IMR-90 (cell line): Measurements from ENCODE around the gene NOS1. TPM values are rescaled to one million over a fixed set of nuclear protein-coding genes. Genes with fewer than 3 reads are reported as not detected.

Experiments used
- ATAC-seq: fragments of 200-7000 bp; cut with Tn5 transposase; 2 replicates; pipeline ENCODE4 v1.9.1; 2020; ENCODE audit warnings: low read depth, mild to moderate bottlenecking, moderate library complexity
- BruUV-seq: library from RNA; stranded (reverse); fragments of 400-500 nt; replicated peaks from 2 replicates; lab custom pipeline; 2021; lab: Mats Ljungman, UMichigan
- CTCF ChIA-PET: fragments of 300-600 bp; formaldehyde crosslinking; extraction: SDS; loops from one replicate; lab custom pipeline; 2021; ENCODE audit warnings: antibody characterized with exemption; lab: Yijun Ruan, JAX
- POLR2A ChIA-PET: fragments of 300-600 bp; sonication (Branson Sonifier 250); formaldehyde crosslinking; loops from one replicate; lab custom pipeline; 2022; ENCODE audit warnings: antibody characterized with exemption; ENCODE audit not compliant: unreplicated experiment; lab: Charles Lee
- DNase-seq: peaks from one replicate; pipeline ENCODE4 v3.0.0; 2013
- H2AFZ ChIP-seq: replicated peaks from 2 replicates; pipeline ENCODE3; 2013; ENCODE audit warnings: low read length, mild to moderate bottlenecking; ENCODE audit not compliant: poor library complexity
- H2AK5ac ChIP-seq: 2 replicates; pipeline ENCODE4 v1.6.1; 2013; ENCODE audit warnings: low read depth, low read length, inconsistent platforms
- H2AK9ac ChIP-seq: replicated peaks from 2 replicates; pipeline ENCODE3; 2013; ENCODE audit warnings: mild to moderate bottlenecking, low read depth, low read length, moderate library complexity; ENCODE audit not compliant: poor library complexity
- H2BK120ac ChIP-seq: 2 replicates; pipeline ENCODE4 v1.6.1; 2013; ENCODE audit warnings: low read depth, low read length, inconsistent platforms
- H2BK15ac ChIP-seq: 3 replicates; pipeline ENCODE4 v1.6.1; 2013; ENCODE audit warnings: low read depth, low read length, inconsistent platforms
- H2BK20ac ChIP-seq: 2 replicates; pipeline ENCODE4 v1.6.1; 2013; ENCODE audit warnings: low read depth, mild to moderate bottlenecking, inconsistent platforms, low read length, moderate library complexity
- H2BK5ac ChIP-seq: 2 replicates; pipeline ENCODE4 v1.6.1; 2013; ENCODE audit warnings: mild to moderate bottlenecking, low read depth, low read length, inconsistent platforms; ENCODE audit not compliant: poor library complexity, severe bottlenecking
- H3K14ac ChIP-seq: replicated peaks from 2 replicates; pipeline ENCODE4 v1.6.1; 2013; ENCODE audit warnings: low read depth, low read length, inconsistent platforms
- H3K18ac ChIP-seq: 2 replicates; pipeline ENCODE4 v1.6.1; 2013; ENCODE audit warnings: low read depth, low read length, control low read depth
- H3K23ac ChIP-seq: 2 replicates; pipeline ENCODE4 v1.6.1; 2013; ENCODE audit warnings: low read depth, low read length, inconsistent platforms
- H3K27ac ChIP-seq: 2 replicates; pipeline ENCODE4 v1.5.1; 2013; ENCODE audit warnings: mild to moderate bottlenecking, control low read depth, low read length; ENCODE audit not compliant: insufficient read depth
- H3K27me3 ChIP-seq: 2 replicates; pipeline ENCODE4 v1.6.1; 2013; ENCODE audit warnings: low read length; ENCODE audit not compliant: control insufficient read depth, insufficient read depth
- H3K36me3 ChIP-seq: 2 replicates; pipeline ENCODE4 v1.6.1; 2013; ENCODE audit warnings: low read length, mixed read lengths; ENCODE audit not compliant: control insufficient read depth, insufficient read depth
- H3K4ac ChIP-seq: 2 replicates; pipeline ENCODE4 v1.6.1; 2013; ENCODE audit warnings: low read depth, low read length, inconsistent platforms
- H3K4me1 ChIP-seq: 2 replicates; pipeline ENCODE4 v1.6.1; 2013; ENCODE audit warnings: low read length, mixed read lengths; ENCODE audit not compliant: control insufficient read depth, insufficient read depth
- H3K4me2 ChIP-seq: 2 replicates; pipeline ENCODE4 v1.6.1; 2013; ENCODE audit warnings: low read depth, mild to moderate bottlenecking, control low read depth, low read length, moderate library complexity
- H3K4me3 ChIP-seq: 2 replicates; pipeline ENCODE4 v1.5.1; 2013; ENCODE audit warnings: low read depth, mild to moderate bottlenecking, control low read depth, low read length, moderate library complexity; ENCODE audit not compliant: insufficient read depth
- H3K56ac ChIP-seq: 2 replicates; pipeline ENCODE4 v1.6.1; 2013; ENCODE audit warnings: low read length, inconsistent platforms; ENCODE audit not compliant: insufficient read depth; ENCODE audit errors: extremely low read depth
- H3K79me1 ChIP-seq, 2 experiments: 2 replicates each; pipeline ENCODE4 v1.6.1; 2013; ENCODE audit warnings: low read length in 2 of 2, inconsistent platforms in 1 of 2, low read depth in 1 of 2
- H3K9ac ChIP-seq: 2 replicates; pipeline ENCODE4 v1.6.1; 2013; ENCODE audit warnings: low read depth, low read length, control low read depth
- H3K9me1 ChIP-seq: 2 replicates; pipeline ENCODE4 v1.6.1; 2013; ENCODE audit warnings: low read length, inconsistent platforms; ENCODE audit not compliant: insufficient read depth
- H3K9me3 ChIP-seq: 2 replicates; pipeline ENCODE4 v1.6.1; 2013; ENCODE audit warnings: low read length; ENCODE audit not compliant: control insufficient read depth, insufficient read depth
- H4K20me1 ChIP-seq: 2 replicates; pipeline ENCODE4 v1.6.1; 2013; ENCODE audit warnings: low read length, inconsistent platforms; ENCODE audit not compliant: insufficient read depth
- H4K5ac ChIP-seq: 2 replicates; pipeline ENCODE4 v1.6.1; 2013; ENCODE audit warnings: mild to moderate bottlenecking, low read depth, low read length, control low read depth
- H4K8ac ChIP-seq, 2 experiments: 2 replicates each; pipeline ENCODE4 v1.6.1; 2013; ENCODE audit warnings: low read depth in 2 of 2, low read length in 2 of 2, control low read depth in 1 of 2, inconsistent platforms in 1 of 2
- H4K91ac ChIP-seq: 2 replicates; pipeline ENCODE4 v1.6.1; 2013; ENCODE audit warnings: low read depth, low read length, inconsistent platforms; ENCODE audit not compliant: insufficient read depth
- BHLHE40 ChIP-seq: fragments of 150-350 bp; IDR thresholded peaks from 2 replicates; pipeline ENCODE4 v1.6.1; 2016; ENCODE audit warnings: mild to moderate bottlenecking, low read depth, low read length
- CHD1 ChIP-seq: IDR thresholded peaks from 2 replicates; pipeline ENCODE4 v1.6.1; 2012; ENCODE audit warnings: low read depth, low read length, improper control_type of control experiment
- ELK1 ChIP-seq: fragments of 150-350 bp; IDR thresholded peaks from 2 replicates; pipeline ENCODE4 v1.6.1; 2016; ENCODE audit warnings: low read depth, mild to moderate bottlenecking, low read length, moderate library complexity, borderline replicate concordance
- MAFK ChIP-seq: IDR thresholded peaks from 2 replicates; pipeline ENCODE4 v1.6.1; 2012; ENCODE audit warnings: low read depth, low read length, improper control_type of control experiment
- MAZ ChIP-seq: IDR thresholded peaks from 2 replicates; pipeline ENCODE4 v1.6.1; 2012; ENCODE audit warnings: low read depth, mild to moderate bottlenecking, low read length, improper control_type of control experiment, moderate library complexity, borderline replicate concordance
- MXI1 ChIP-seq: IDR thresholded peaks from 2 replicates; pipeline ENCODE4 v1.6.1; 2012; ENCODE audit warnings: low read depth, mild to moderate bottlenecking, low read length, moderate library complexity, borderline replicate concordance
- NFE2L2 ChIP-seq: fragments of 150-350 bp; IDR thresholded peaks from 2 replicates; pipeline ENCODE4 v1.6.1; 2016; ENCODE audit warnings: low read depth, mild to moderate bottlenecking, low read length
- RAD21 ChIP-seq: IDR thresholded peaks from 2 replicates; pipeline ENCODE4 v1.6.1; 2012; ENCODE audit warnings: low read length, improper control_type of control experiment
- WGBS, 2 experiments: methylation state at CpG; one replicate each; pipeline versions ENCODE4 v1.1.5 to v1.1.7; 2013; ENCODE audit warnings: missing lambda C conversion rate in 2 of 2; ENCODE audit not compliant: insufficient read length in 1 of 2; ENCODE audit errors: extremely low coverage in 2 of 2; 5-methylcytosine and 5-hydroxymethylcytosine counted together
- dilution Hi-C: fragments of 300-500 bp; cut with HindIII; formaldehyde crosslinking; loops from one replicate; pipeline ENCODE4 v1.14.3; 2018; ENCODE audit warnings: low sequenced_read_pairs; ENCODE audit not compliant: unreplicated experiment
- in situ Hi-C: fragments of 300-500 bp; cut with MboI; formaldehyde crosslinking; loops from 3 replicates; pipeline ENCODE4 v1.14.3; 2019; ENCODE audit warnings: low sequenced_read_pairs, inconsistent platforms, mixed read lengths
- intact Hi-C: fragments of 100-400 bp; cut with micrococcal nuclease; formaldehyde crosslinking; loops from 2 replicates; pipeline ENCODE4 v1.10.0; 2022
- polyA plus RNA-seq, 3 experiments: library from polyadenylated mRNA; depleted of rRNA; stranded (reverse); fragments of >200 nt; gene quantifications; 2 replicates each; pipeline ENCODE4 v1.2.3, GENCODE V29; 2012; ENCODE audit warnings: low replicate concordance in 1 of 3
- total RNA-seq: library from RNA; depleted of rRNA; stranded (reverse); fragments of >200 nt; gene quantifications from 2 replicates; pipeline ENCODE4 v1.2.3, GENCODE V29; 2012
- TF ChIP-seq, protein P1 (sequence below): fragments of 150-350 bp; IDR thresholded peaks from 2 replicates; pipeline ENCODE4 v1.6.1; 2017; ENCODE audit warnings: mild to moderate bottlenecking, antibody characterized with exemption, low read length, low read depth

NOS1 gene
- total and polyA plus RNA-seq, 2 of the 4 experiments (the other 2 are of a cell fraction): 0.09 TPM; not detected in 1

- H2AFZ ChIP-seq: no peak overlapping the region
- ATAC-seq: no peak
- TF ChIP-seq CHD1 (no peak), RAD21 (no peak), BHLHE40 (no peak), NFE2L2 (no peak), MXI1 (no peak), ELK1 (no peak), MAFK (no peak), MAZ (no peak)
- TF ChIP-seq, protein P1, sequence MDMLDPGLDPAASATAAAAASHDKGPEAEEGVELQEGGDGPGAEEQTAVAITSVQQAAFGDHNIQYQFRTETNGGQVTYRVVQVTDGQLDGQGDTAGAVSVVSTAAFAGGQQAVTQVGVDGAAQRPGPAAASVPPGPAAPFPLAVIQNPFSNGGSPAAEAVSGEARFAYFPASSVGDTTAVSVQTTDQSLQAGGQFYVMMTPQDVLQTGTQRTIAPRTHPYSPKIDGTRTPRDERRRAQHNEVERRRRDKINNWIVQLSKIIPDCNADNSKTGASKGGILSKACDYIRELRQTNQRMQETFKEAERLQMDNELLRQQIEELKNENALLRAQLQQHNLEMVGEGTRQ: no peak
- ChIA-PET POLR2A (no interaction called here), CTCF (no interaction called here)
- peaks cover 39% of the 10 kb centered on the region for H3K36me3 ChIP-seq
- H3K27me3 ChIP-seq: no peaks in the 10 kb centered on the region
- no peak overlapping the region for H2BK15ac ChIP-seq
- H3K23ac ChIP-seq: no peak overlapping the region
- no peak overlapping the region for H4K5ac ChIP-seq
- H3K27ac ChIP-seq: no peak overlapping the region
- H3K18ac ChIP-seq: no peak overlapping the region
- WGBS, 2 experiments: 97% methylated on average over 6 of the region's 10 CpGs; no CpG with 5 or more reads in 1 of the 2 experiments
- dilution Hi-C loops: no loop called here
- peaks cover 7% of the 10 kb centered on the region for H3K4me1 ChIP-seq
- no peak overlapping the region for H2BK20ac ChIP-seq
- H4K8ac ChIP-seq: no peak overlapping the region
- H3K4ac ChIP-seq: no peak overlapping the region
- intact Hi-C loops: no loop called here
- no peak overlapping the region for H2AK9ac ChIP-seq
- no peaks in the 10 kb centered on the region for H3K9me3 ChIP-seq
- no peak overlapping the region for H3K4me3 ChIP-seq
- no peak overlapping the region for H3K56ac ChIP-seq
- no peak overlapping the region for H4K91ac ChIP-seq
- no peak overlapping the region for H2BK5ac ChIP-seq
- no peak for DNase-seq
- peaks cover 8% of the 10 kb centered on the region for H3K9me1 ChIP-seq
- no peak overlapping the region for H3K9ac ChIP-seq
- BruUV-seq: no TSS peak
- H3K4me2 ChIP-seq: no peak overlapping the region
- in situ Hi-C loops: no loop called here
- H2AK5ac ChIP-seq: no peak overlapping the region
- H3K79me1 ChIP-seq: 0 out of 4 replicates have a peak, but pooled peaks cover 0 to 3% of the 10 kb centered on the region in 2 experiments
- peaks cover 4% of the 10 kb centered on the region; the same call in 1 of the 2 replicates for H4K20me1 ChIP-seq
- H2BK120ac ChIP-seq: no peak overlapping the region
- H3K14ac ChIP-seq: no peak overlapping the region
These were observed 183.1 kb downstream of the NOS1 start for GRCh38 chr12:117178301-117178700.
